Activated naive CD4-positive, alpha-beta T cell (primary cell): ENCODE results near the gene FBXO30.

ENCODE experiments used
- DNase-seq, 4 experiments: peaks; one replicate each; lab custom pipeline; 2025; lab: John Stamatoyannopoulos, UW

The FBXO30 gene

GRCh38 chr6:145819994-145820393 lies 5.4 kb upstream of the FBXO30 start:
- DNase-seq: no peak

- DNase-seq: no peak
Measured at GRCh38 chr6:145818796-145819195, 4.2 kb upstream of the FBXO30 start.

GRCh38 chr6:145816392-145816791 lies 1.8 kb upstream of the FBXO30 start:
- no peak for DNase-seq

GRCh38 chr6:145815309-145816274 lies 997 bp upstream of the FBXO30 start:
- DNase-seq: peak in 1 of 4 experiments; percentile 15

GRCh38 chr6:145814035-145814500 lies 527 bp downstream of the FBXO30 start:
- peak in 1 of 4 experiments; percentile 2 for DNase-seq

- no peak for DNase-seq
Measured at GRCh38 chr6:145813285-145814034, 1.1 kb downstream of the FBXO30 start.

- no peak for DNase-seq
Measured at GRCh38 chr6:145811741-145812140, 2.9 kb downstream of the FBXO30 start.

- no peak for DNase-seq
Measured at GRCh38 chr6:145809785-145810184, 4.8 kb downstream of the FBXO30 start.

GRCh38 chr6:145809211-145809610 lies 5.4 kb downstream of the FBXO30 start:
- DNase-seq: no peak

- DNase-seq: no peak
Measured at GRCh38 chr6:145808239-145808638, 6.4 kb downstream of the FBXO30 start.

- DNase-seq: no peak
Measured at GRCh38 chr6:145802141-145802540, 12.5 kb downstream of the FBXO30 start.

- DNase-seq: no peak
Measured at GRCh38 chr6:145801021-145801420, 13.6 kb downstream of the FBXO30 start.

GRCh38 chr6:145798530-145798929 lies 16.1 kb downstream of the FBXO30 start:
- DNase-seq: no peak

- no peak for DNase-seq
Measured at GRCh38 chr6:145789443-145789842, 25.2 kb downstream of the FBXO30 start.

- DNase-seq: no peak
Measured at GRCh38 chr6:145787688-145788087, 26.9 kb downstream of the FBXO30 start.

- no peak for DNase-seq
Measured at GRCh38 chr6:145784683-145785082, 29.9 kb downstream of the FBXO30 start.

GRCh38 chr6:145783796-145784195 lies 30.8 kb downstream of the FBXO30 start:
- no peak for DNase-seq

- DNase-seq: no peak
Measured at GRCh38 chr6:145772846-145773245, 41.7 kb downstream of the FBXO30 start.

- DNase-seq: no peak
Measured at GRCh38 chr6:145765449-145765848, 49.1 kb downstream of the FBXO30 start.

GRCh38 chr6:145763742-145764141 lies 50.9 kb downstream of the FBXO30 start:
- no peak for DNase-seq

- no peak for DNase-seq
Measured at GRCh38 chr6:145761584-145761983, 53.0 kb downstream of the FBXO30 start.

- DNase-seq: no peak
Measured at GRCh38 chr6:145758113-145758512, 56.5 kb downstream of the FBXO30 start.

GRCh38 chr6:145756170-145756662 lies 58.4 kb downstream of the FBXO30 start:
- DNase-seq: no peak
